Tibial artery (tissue), 4 donors: ENCODE results near the gene MRPL10.

Experiments
- DNase-seq, 2 donors: peaks; one replicate each; pipeline ENCODE4 v3.0.0-alpha.2; 2019
- H3K27ac ChIP-seq, 2 donors: fragments of 200-600 bp; sonication (generic) in 1 of 2; 1 replicate in 1 of 2; 2 replicates in 1 of 2; pipeline ENCODE4 v1.5.1; 2018 to 2019; ENCODE audit warnings: mild to moderate bottlenecking in 1 of 2
- H3K27me3 ChIP-seq, 2 donors: fragments of 200-600 bp; sonication (generic) in 1 of 2; one replicate each; pipeline versions ENCODE4 v1.5.1 to v1.6.0; 2016 to 2019
- H3K36me3 ChIP-seq, 3 donors: fragments of 200-600 bp; sonication (generic) in 2 of 3; one replicate each; pipeline ENCODE4 v1.5.1; 2016 to 2019; ENCODE audit warnings: mild to moderate bottlenecking in 2 of 3
- H3K4me1 ChIP-seq, 4 donors: fragments of 200-600 bp; sonication (generic) in 2 of 4; 1 replicate in 3 of 4; 2 replicates in 1 of 4; pipeline ENCODE4 v1.5.1; 2016 to 2019
- H3K4me3 ChIP-seq, 2 donors: fragments of 200-600 bp; sonication (generic) in 1 of 2; 1 replicate in 1 of 2; 2 replicates in 1 of 2; pipeline ENCODE4 v1.5.1; 2018 to 2019; ENCODE audit warnings: mild to moderate bottlenecking in 2 of 2
- H3K9me3 ChIP-seq, 3 donors: fragments of 200-600 bp; sonication (generic) in 1 of 3; one replicate each; pipeline ENCODE4 v1.5.1; 2016 to 2019
- CTCF ChIP-seq, 2 experiments: fragments of 200-600 bp in 1 of 2; fragments of 450-650 bp in 1 of 2; IDR thresholded peaks; one replicate each; pipeline ENCODE4 v1.5.1; 2017 to 2019; ENCODE audit warnings: antibody characterized with exemption in 2 of 2, mild to moderate bottlenecking in 1 of 2, moderate library complexity in 1 of 2
- intact Hi-C: fragments of 100-400 bp; cut with DNase I; formaldehyde crosslinking; loops from one replicate; pipeline ENCODE4 v1.15.0; 2023; ENCODE audit warnings: low total_unique reads

MRPL10 gene

DNA sequence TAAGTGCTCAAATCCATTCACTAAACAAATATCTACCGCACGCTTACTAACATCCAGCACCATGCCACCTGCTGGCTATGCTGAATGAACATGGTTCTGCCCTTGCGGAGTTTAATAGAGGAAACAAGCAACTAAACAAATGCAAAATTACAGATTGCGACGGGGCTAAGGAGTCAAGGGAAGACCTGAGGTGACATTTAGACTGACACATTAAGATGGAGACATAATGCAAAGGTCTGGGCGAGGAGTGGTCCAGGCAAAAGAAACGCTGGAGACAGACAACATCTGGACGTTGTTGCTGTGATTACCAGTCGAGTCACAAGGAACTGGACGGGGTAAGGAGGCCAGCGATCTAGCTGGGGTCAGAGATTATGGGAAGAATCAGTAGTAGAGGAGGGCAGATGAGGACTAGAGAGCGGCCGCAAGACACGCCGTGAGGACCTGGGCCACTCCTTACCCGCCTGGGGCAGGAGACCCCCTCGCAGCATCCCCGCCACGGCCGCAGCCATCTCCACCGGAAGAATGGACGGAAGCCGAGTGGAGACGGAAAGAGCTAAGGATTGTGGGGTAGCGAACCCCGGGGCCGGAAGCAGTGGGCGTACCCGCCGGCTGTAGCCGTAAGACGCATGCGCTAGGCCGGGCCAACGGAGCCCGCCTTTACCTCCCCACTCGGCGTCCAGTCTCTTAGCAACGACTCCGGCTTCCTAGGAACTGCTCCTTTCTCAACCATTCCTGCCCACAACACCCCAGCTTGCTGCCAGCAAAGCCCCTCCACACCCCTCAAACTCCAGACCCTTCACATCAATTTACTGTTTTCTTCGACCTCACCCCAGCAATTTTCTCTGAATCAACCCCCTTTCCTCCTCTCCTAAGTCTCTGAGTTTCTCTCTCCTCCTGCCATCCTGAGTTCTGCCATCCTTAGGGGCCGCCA lies at the start of gene MRPL10, which contains the start of gene LRRC46:
TSS of gene MRPL10 (minus strand) at position 539 of the 931 bp plus-strand sequence. CDS start at position 509, 30 bp downstream.
TSS of gene LRRC46 (plus strand) at position 668 of the 931 bp plus-strand sequence. CDS start 320 bp downstream, outside the sequence.
- H3K27me3 ChIP-seq, result no peaks in the 10 kb centered on the region
- H3K36me3 ChIP-seq, result peaks cover 27 to 39% (median 32%) of the 10 kb centered on the region in 3 donors
- H3K4me1 ChIP-seq, result peaks cover 4 to 21% (median 16%) of the 10 kb centered on the region in 4 donors
- TF ChIP-seq CTCF (IDR thresholded peaks at IDR 0.05), result no peak
- intact Hi-C loops, result no loop called here
- peak; percentile 88 to 96 for DNase-seq
- peak within 1 kb of the TSS; percentile 69 to 77 for H3K27ac ChIP-seq
- H3K9me3 ChIP-seq, result no peaks in the 10 kb centered on the region
- H3K4me3 ChIP-seq, result peak within 1 kb of the TSS; percentile 59 to 65

- peaks cover 0 to 37% of the 10 kb centered on the region in 2 donors for H3K27me3 ChIP-seq
- peaks cover 0 to 23% (median 0%) of the 10 kb centered on the region in 4 donors for H3K4me1 ChIP-seq
- intact Hi-C loops, result loop anchor here (10.0 kb wide), 1 partner anchor 85 kb away; no protein-coding TSS in a partner anchor
Observed at GRCh38 chr17:47879776-47880454, 48.6 kb upstream of the MRPL10 start.

DNA sequence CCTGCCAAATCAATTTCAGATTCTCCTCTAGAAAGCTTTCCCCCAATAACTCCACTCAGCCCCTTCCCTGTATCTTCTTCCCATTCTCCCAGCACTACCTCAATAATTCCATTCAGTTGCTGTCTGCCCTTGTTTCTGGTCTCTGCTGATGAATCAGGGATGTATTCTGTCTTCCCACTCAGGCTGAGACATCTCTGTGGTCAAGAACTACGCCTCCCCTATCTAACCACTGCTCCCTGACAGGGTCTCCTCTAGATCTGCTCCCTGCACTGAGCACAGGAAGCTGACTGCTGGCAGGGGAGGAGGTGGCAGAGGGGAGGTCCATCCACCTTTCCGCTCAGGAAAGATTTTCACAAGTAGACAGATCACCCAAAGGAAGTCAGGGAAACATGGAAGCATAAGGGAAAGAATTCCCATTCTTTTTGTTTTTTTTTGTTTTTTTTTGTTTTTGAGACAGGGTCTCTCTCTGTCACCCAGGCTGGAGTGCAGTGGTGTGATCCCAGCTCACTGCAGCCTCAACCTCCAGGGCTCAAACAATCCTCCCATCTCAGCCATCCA lies 47.8 kb upstream of the MRPL10 start:
- no peak for TF ChIP-seq CTCF (IDR thresholded peaks at IDR 0.05)
- Histone ChIP-seq H3K9me3 (no peaks in the 10 kb centered on the region), H3K27ac (no peak overlapping the region), H3K4me1 (peaks cover 0 to 26% (median 0%) of the 10 kb centered on the region in 4 donors), H3K36me3 (no peaks in the 10 kb centered on the region), H3K27me3 (peaks cover 0 to 45% of the 10 kb centered on the region in 2 donors), H3K4me3 (no peak overlapping the region)
- no peak for DNase-seq
- intact Hi-C loops, result no loop called here

More at GRCh38 chr17:47879776-47880454, 48.6 kb upstream of the MRPL10 start:
- H3K9me3 ChIP-seq, result no peaks in the 10 kb centered on the region
- no peak for DNase-seq
- H3K36me3 ChIP-seq, result no peaks in the 10 kb centered on the region
- no peak overlapping the region for H3K27ac ChIP-seq
- no peak for TF ChIP-seq CTCF (IDR thresholded peaks at IDR 0.05)
- H3K4me3 ChIP-seq, result no peak overlapping the region

GRCh38 chr17:47878203-47879027 lies 47.1 kb upstream of the MRPL10 start:
- Histone ChIP-seq H3K36me3 (no peaks in the 10 kb centered on the region), H3K4me1 (peaks cover 0 to 21% (median 0%) of the 10 kb centered on the region in 4 donors), H3K27me3 (peaks cover 0 to 52% of the 10 kb centered on the region in 2 donors), H3K27ac (no peak overlapping the region), H3K4me3 (no peak overlapping the region), H3K9me3 (no peaks in the 10 kb centered on the region)
- intact Hi-C loops, result no loop called here
- TF ChIP-seq CTCF (IDR thresholded peaks at IDR 0.05), result no peak
- no peak for DNase-seq
